ENCODE data around the gene TMEM106A. TPM values are rescaled to one million over a fixed set of nuclear protein-coding genes. Genes with fewer than 3 reads are reported as not detected.

Gene TMEM106A
- total RNA-seq, 6 donors from 2014 or later = 5.8 to 68.1 (median 16.9) TPM

DNA sequence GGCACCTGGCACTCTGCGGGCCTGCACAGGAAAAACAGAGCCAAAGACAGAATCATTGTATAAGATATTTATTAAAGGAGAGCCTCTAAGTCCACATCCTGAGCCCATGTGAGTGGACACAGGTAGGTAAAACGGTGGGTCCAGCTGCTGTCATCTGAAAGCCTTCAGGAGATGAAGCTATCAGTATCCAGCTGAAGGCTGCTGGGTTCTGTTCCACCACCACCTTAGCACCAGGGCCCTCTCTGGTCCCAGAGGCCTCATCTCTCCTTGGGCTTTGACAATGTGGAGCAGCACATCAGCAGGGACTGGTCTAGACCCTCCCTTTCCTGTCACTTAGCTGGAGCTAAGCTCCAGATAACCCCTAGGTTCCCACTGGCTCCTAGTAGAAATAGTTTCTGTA lies 7.3 kb downstream of the TMEM106A start:
- H3K27me3 ChIP-seq = no peaks in the 10 kb centered on the region
- no peak overlapping the region for H3K4me3 ChIP-seq
- WGBS, 2 donors = 93 to 96% methylated on average over 2 of the region's 2 CpGs
- DNase-seq = no peak
- no peak overlapping the region for H3K27ac ChIP-seq
- H3K4me1 ChIP-seq = no peaks in the 10 kb centered on the region
- no peaks in the 10 kb centered on the region for H3K9me3 ChIP-seq
- no peak for ATAC-seq (ENCODE audit: low FRiP score in 2 of 2)
- peaks cover 0 to 32% (median 14%) of the 10 kb centered on the region in 4 donors for H3K36me3 ChIP-seq
- TF ChIP-seq, protein P1, sequence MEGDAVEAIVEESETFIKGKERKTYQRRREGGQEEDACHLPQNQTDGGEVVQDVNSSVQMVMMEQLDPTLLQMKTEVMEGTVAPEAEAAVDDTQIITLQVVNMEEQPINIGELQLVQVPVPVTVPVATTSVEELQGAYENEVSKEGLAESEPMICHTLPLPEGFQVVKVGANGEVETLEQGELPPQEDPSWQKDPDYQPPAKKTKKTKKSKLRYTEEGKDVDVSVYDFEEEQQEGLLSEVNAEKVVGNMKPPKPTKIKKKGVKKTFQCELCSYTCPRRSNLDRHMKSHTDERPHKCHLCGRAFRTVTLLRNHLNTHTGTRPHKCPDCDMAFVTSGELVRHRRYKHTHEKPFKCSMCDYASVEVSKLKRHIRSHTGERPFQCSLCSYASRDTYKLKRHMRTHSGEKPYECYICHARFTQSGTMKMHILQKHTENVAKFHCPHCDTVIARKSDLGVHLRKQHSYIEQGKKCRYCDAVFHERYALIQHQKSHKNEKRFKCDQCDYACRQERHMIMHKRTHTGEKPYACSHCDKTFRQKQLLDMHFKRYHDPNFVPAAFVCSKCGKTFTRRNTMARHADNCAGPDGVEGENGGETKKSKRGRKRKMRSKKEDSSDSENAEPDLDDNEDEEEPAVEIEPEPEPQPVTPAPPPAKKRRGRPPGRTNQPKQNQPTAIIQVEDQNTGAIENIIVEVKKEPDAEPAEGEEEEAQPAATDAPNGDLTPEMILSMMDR (IDR thresholded peaks at IDR 0.05) = no peak

DNA sequence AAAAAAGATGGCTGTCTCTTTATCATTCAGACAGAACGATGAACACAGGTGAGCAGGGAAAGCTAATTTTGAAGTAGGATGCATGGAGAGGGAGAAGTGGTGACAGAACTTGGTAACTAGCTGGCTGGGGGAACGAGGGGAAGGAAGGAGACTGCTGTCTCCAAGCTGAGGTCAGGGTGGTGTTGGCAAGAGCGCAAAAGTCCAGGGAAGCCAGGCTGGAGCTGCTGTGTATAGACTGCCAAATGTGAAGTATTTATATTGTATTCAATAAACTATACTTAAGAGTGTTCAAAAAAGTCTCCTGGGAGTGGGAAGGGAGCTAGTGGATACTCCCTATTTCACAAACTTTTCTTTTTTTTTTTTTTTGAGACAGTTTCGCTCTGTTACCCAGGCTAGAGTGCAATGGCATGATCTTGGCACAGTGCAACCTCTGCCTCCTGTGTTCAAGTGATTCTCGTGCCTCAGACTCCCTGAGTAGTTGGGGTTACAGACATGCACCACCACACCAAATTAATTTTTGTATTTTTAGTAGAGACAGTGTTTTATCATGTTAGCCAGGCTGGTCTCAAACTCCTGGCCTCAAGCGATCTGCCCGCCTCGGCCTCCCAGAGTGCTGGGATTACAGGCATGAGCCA lies 8.2 kb downstream of the TMEM106A start:
- Histone ChIP-seq H3K4me1 (no peaks in the 10 kb centered on the region), H3K36me3 (peaks cover 0 to 32% (median 13%) of the 10 kb centered on the region in 4 donors), H3K27ac (no peak overlapping the region), H3K4me3 (no peak overlapping the region), H3K9me3 (no peaks in the 10 kb centered on the region), H3K27me3 (no peaks in the 10 kb centered on the region)
- ATAC-seq (ENCODE audit: low FRiP score in 2 of 2) (no peak), DNase-seq (no peak)
- TF ChIP-seq EP300 (IDR thresholded peaks at IDR 0.05) (no peak), POLR2A (IDR thresholded peaks at IDR 0.05) (no peak), POLR2AphosphoS5 (IDR thresholded peaks at IDR 0.05) (no peak)
- TF ChIP-seq, protein P1 (IDR thresholded peaks at IDR 0.05) = no peak
- WGBS, 2 donors = 64 to 65% methylated on average over 8 of the region's 8 CpGs

DNA sequence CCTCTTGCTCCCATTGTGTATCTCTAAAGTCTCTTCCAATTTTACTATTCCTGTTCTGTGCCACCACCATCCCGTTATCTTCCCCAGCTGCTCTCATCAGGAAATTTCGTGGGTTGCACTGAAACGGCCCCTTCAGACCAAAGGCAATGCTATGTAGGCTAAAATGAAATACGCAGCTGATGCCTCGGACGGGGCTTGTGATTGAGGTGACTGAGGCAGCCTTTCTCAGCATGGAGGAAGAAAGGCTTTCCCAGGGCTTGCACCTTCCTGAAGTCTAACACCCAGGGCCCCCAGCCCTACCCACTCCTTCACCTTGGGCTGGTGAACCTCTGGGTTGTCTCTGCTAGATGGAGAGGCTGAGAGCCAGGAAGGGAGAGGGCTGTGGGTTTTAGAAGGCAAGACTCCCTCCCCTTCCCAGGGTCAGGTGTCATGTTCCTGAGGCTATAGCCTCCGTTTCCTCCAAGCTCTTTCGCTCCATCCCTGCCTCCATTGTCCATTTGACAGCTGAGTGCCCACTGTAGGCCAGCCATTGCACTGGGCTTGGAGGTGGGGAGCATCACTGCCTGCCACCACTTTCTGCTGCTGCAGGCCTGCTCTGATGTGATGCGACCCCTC lies 8.9 kb downstream of the TMEM106A start:
- Histone ChIP-seq H3K27ac (no peak overlapping the region), H3K4me3 (no peak overlapping the region), H3K27me3 (no peaks in the 10 kb centered on the region), H3K9me3 (no peaks in the 10 kb centered on the region), H3K36me3 (peaks cover 0 to 28% (median 15%) of the 10 kb centered on the region in 4 donors), H3K4me1 (no peaks in the 10 kb centered on the region)
- TF ChIP-seq POLR2AphosphoS5 (IDR thresholded peaks at IDR 0.05) (no peak), EP300 (IDR thresholded peaks at IDR 0.05) (no peak), POLR2A (IDR thresholded peaks at IDR 0.05) (no peak)
- TF ChIP-seq, protein P1 (IDR thresholded peaks at IDR 0.05) = no peak
- 85 to 90% methylated on average over 9 of the region's 9 CpGs for WGBS, 2 donors
- DNase-seq = no peak
- no peak for ATAC-seq (ENCODE audit: low FRiP score in 2 of 2)

DNA sequence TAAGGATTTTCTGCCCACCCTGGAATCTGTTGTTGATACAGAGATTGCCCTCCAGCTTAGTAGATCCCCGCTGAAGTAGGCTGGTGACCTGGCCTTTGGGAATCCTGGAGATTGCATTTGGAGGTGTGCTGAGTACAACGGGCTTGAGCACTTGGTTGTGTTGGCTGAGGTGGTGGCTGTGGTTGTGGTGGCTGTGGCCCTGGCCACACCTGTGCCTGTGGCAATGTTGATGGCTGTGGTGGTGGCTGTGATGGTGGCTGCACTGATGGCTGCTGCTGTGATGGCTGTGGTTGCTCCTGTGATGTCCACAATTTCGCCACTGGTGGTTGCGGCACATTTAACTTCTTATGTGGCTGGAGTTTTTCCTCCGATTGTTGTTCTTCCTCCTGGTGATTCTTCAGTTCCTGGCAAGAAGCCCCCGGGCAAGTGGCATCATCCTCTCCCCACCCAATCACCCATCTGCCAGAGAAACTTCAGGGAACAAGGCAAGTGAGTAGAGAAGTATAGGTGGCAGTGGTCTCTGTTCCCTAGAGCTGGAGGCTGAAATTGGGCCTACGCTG lies 12.6 kb downstream of the TMEM106A start:
- WGBS, 2 donors = 85 to 87% methylated on average over 3 to 7 of the region's 7 CpGs
- DNase-seq = no peak
- ATAC-seq (ENCODE audit: low FRiP score in 2 of 2) = no peak

More for the DNA sequence above, 12.6 kb downstream of the TMEM106A start:
- H3K27ac ChIP-seq = no peak overlapping the region
- no peaks in the 10 kb centered on the region for H3K9me3 ChIP-seq
- TF ChIP-seq, protein P1 (IDR thresholded peaks at IDR 0.05) = no peak
- TF ChIP-seq EP300 (IDR thresholded peaks at IDR 0.05) = no peak
- TF ChIP-seq POLR2AphosphoS5 (IDR thresholded peaks at IDR 0.05) = no peak
- no peak for TF ChIP-seq POLR2A (IDR thresholded peaks at IDR 0.05)
- H3K4me3 ChIP-seq = no peak overlapping the region
- no peaks in the 10 kb centered on the region for H3K4me1 ChIP-seq
- H3K27me3 ChIP-seq = no peaks in the 10 kb centered on the region
- peaks cover 0 to 17% (median 1%) of the 10 kb centered on the region in 4 donors for H3K36me3 ChIP-seq
